ENCODE measurements around the gene UVRAG. TPM values are rescaled to one million over a fixed set of nuclear protein-coding genes. Genes with fewer than 3 reads are reported as not detected.

The UVRAG gene
- total RNA-seq, 3 donors from 2014 or later: 43.3 to 73.0 (median 48.9) TPM

GRCh38 chr11:76158394-76159302, 343.6 kb downstream of the UVRAG start:
- no peak for DNase-seq (ENCODE audit: low spot score in 2 of 2)

GRCh38 chr11:76159303-76159937, 344.4 kb downstream of the UVRAG start:
- H3K27ac ChIP-seq: no peak overlapping the region
- H3K4me3 ChIP-seq: no peak overlapping the region
- H3K27me3 ChIP-seq: no peaks in the 10 kb centered on the region
- DNase-seq (ENCODE audit: low spot score in 2 of 2): no peak
- H3K9me3 ChIP-seq: no peaks in the 10 kb centered on the region
- H3K4me1 ChIP-seq: peaks cover 0 to 4% of the 10 kb centered on the region in 2 donors
- intact Hi-C loops (cut with DNase I; ENCODE audit: low total_unique reads): no loop called here
- TF ChIP-seq POLR2A (IDR thresholded peaks at IDR 0.05): no peak
- H3K36me3 ChIP-seq: no peaks in the 10 kb centered on the region

More at GRCh38 chr11:76158394-76159302, 343.6 kb downstream of the UVRAG start:
- Histone ChIP-seq H3K27me3 (no peaks in the 10 kb centered on the region), H3K4me3 (no peak overlapping the region), H3K9me3 (no peaks in the 10 kb centered on the region), H3K4me1 (peaks cover 0 to 4% of the 10 kb centered on the region in 2 donors), H3K27ac (no peak overlapping the region), H3K36me3 (no peaks in the 10 kb centered on the region)
- intact Hi-C loops (cut with DNase I; ENCODE audit: low total_unique reads): no loop called here
- no peak for TF ChIP-seq CTCF (IDR thresholded peaks at IDR 0.05)
- TF ChIP-seq POLR2A (IDR thresholded peaks at IDR 0.05): no peak
- no peak for TF ChIP-seq POLR2AphosphoS5 (IDR thresholded peaks at IDR 0.05)

GRCh38 chr11:76159983-76160661, 345.1 kb downstream of the UVRAG start:
- Histone ChIP-seq H3K4me1 (peaks cover 0 to 4% of the 10 kb centered on the region in 2 donors), H3K27ac (no peak overlapping the region), H3K4me3 (no peak overlapping the region), H3K9me3 (no peaks in the 10 kb centered on the region), H3K27me3 (no peaks in the 10 kb centered on the region), H3K36me3 (no peaks in the 10 kb centered on the region)
- intact Hi-C loops (cut with DNase I; ENCODE audit: low total_unique reads): no loop called here
- DNase-seq (ENCODE audit: low spot score in 2 of 2): no peak
- TF ChIP-seq POLR2A (IDR thresholded peaks at IDR 0.05) (no peak), POLR2AphosphoS5 (IDR thresholded peaks at IDR 0.05) (no peak), CTCF (IDR thresholded peaks at IDR 0.05) (no peak)

- H3K27me3 ChIP-seq: no peaks in the 10 kb centered on the region
- DNase-seq (ENCODE audit: low spot score in 2 of 2): no peak
- no peak for TF ChIP-seq POLR2A (IDR thresholded peaks at IDR 0.05)
- no peak for TF ChIP-seq POLR2AphosphoS5 (IDR thresholded peaks at IDR 0.05)
- TF ChIP-seq CTCF (IDR thresholded peaks at IDR 0.05): no peak
Measured at GRCh38 chr11:76160856-76161255, 345.8 kb downstream of the UVRAG start.

GRCh38 chr11:76161261-76161961, 346.4 kb downstream of the UVRAG start:
- TF ChIP-seq CTCF (IDR thresholded peaks at IDR 0.05) (no peak), POLR2AphosphoS5 (IDR thresholded peaks at IDR 0.05) (no peak), POLR2A (IDR thresholded peaks at IDR 0.05) (no peak)
- H3K27ac ChIP-seq: no peak overlapping the region
- intact Hi-C loops (cut with DNase I; ENCODE audit: low total_unique reads): no loop called here
- no peak for DNase-seq (ENCODE audit: low spot score in 2 of 2)
- H3K4me1 ChIP-seq: peaks cover 0 to 4% of the 10 kb centered on the region in 2 donors
- H3K9me3 ChIP-seq: no peaks in the 10 kb centered on the region
- H3K36me3 ChIP-seq: no peaks in the 10 kb centered on the region
- no peaks in the 10 kb centered on the region for H3K27me3 ChIP-seq
- peak overlapping the region in 1 of 3 donors; percentile 45 for H3K4me3 ChIP-seq

More at GRCh38 chr11:76160856-76161255, 345.8 kb downstream of the UVRAG start:
- Histone ChIP-seq H3K4me3 (no peak overlapping the region), H3K4me1 (peaks cover 0 to 4% of the 10 kb centered on the region in 2 donors), H3K27ac (no peak overlapping the region), H3K9me3 (no peaks in the 10 kb centered on the region), H3K36me3 (no peaks in the 10 kb centered on the region)
- intact Hi-C loops (cut with DNase I; ENCODE audit: low total_unique reads): no loop called here
